CD14-positive monocyte (primary cell): ENCODE results near the gene UBAP1L. TPM values are rescaled to one million over a fixed set of nuclear protein-coding genes. Genes with fewer than 3 reads are reported as not detected.
"Not testable (repeated sequence)": the region's sequence is repeated elsewhere in the genome, so short reads cannot be mapped to it uniquely, and the experiment has no call there.

Experiments
- DNase-seq, 3 donors: peaks; one replicate each; pipeline ENCODE4 v3.0.0-alpha.2; 2011 to 2022
- H2AFZ ChIP-seq: 2 replicates; pipeline ENCODE4 v1.6.0; 2012; ENCODE audit warnings: mild to moderate bottlenecking, low read depth, low read length, inconsistent platforms; ENCODE audit not compliant: insufficient read depth, poor library complexity, severe bottlenecking
- H3K27ac ChIP-seq, 2 donors: 1 replicate in 1 of 2; 2 replicates in 1 of 2; pipeline ENCODE4 v1.5.1; 2012 to 2013; ENCODE audit warnings: low read length in 2 of 2, control low read depth in 1 of 2, inconsistent platforms in 1 of 2, low read depth in 1 of 2, mild to moderate bottlenecking in 1 of 2
- H3K27me3 ChIP-seq, 2 donors: one replicate each; pipeline versions ENCODE4 v1.6.0 to v1.6.1; 2011 to 2013; ENCODE audit warnings: low read length in 2 of 2; ENCODE audit not compliant: control insufficient read depth in 2 of 2, insufficient read depth in 2 of 2
- H3K36me3 ChIP-seq, 2 donors: replicated peaks in 1 of 2; 1 replicate in 1 of 2; 2 replicates in 1 of 2; pipeline versions ENCODE4 v1.5.1 to v1.6.1; 2012 to 2013; ENCODE audit warnings: low read length in 2 of 2, control low read depth in 1 of 2, inconsistent platforms in 1 of 2, mild to moderate bottlenecking in 1 of 2; ENCODE audit not compliant: insufficient read depth in 2 of 2, control insufficient read depth in 1 of 2
- H3K4me1 ChIP-seq, 2 donors: 1 replicate in 1 of 2; 2 replicates in 1 of 2; pipeline versions ENCODE4 v1.5.1 to v1.6.1; 2012 to 2013; ENCODE audit warnings: low read length in 2 of 2, control low read depth in 1 of 2, inconsistent platforms in 1 of 2, mild to moderate bottlenecking in 1 of 2, moderate library complexity in 1 of 2; ENCODE audit not compliant: insufficient read depth in 2 of 2, control insufficient read depth in 1 of 2
- H3K4me2 ChIP-seq: replicated peaks from 2 replicates; pipeline ENCODE3; 2012; ENCODE audit warnings: low read length, moderate library complexity, mild to moderate bottlenecking; ENCODE audit not compliant: poor library complexity, severe bottlenecking; ENCODE audit errors: extremely low read depth
- H3K4me3 ChIP-seq, 3 experiments: fragments of 200-600 bp in 1 of 3; sonication (generic) in 1 of 3; replicated peaks in 1 of 3; 1 replicate in 2 of 3; 2 replicates in 1 of 3; pipeline ENCODE4 v1.5.1; 2011 to 2013; ENCODE audit warnings: low read length in 3 of 3, mild to moderate bottlenecking in 3 of 3, control low read depth in 2 of 3, low read depth in 2 of 3, inconsistent platforms in 1 of 3, moderate library complexity in 1 of 3
- H3K79me2 ChIP-seq: 2 replicates; pipeline ENCODE4 v1.6.0; 2012; ENCODE audit warnings: mild to moderate bottlenecking, control low read depth, inconsistent platforms, low read length, moderate library complexity; ENCODE audit not compliant: insufficient read depth
- H3K9ac ChIP-seq: 2 replicates; pipeline ENCODE4 v1.6.0; 2017; ENCODE audit warnings: low read length, mild to moderate bottlenecking; ENCODE audit not compliant: insufficient read depth, poor library complexity, severe bottlenecking
- H3K9me3 ChIP-seq, 2 donors: replicated peaks in 1 of 2; 1 replicate in 1 of 2; 2 replicates in 1 of 2; pipeline versions ENCODE4 v1.5.1 to v1.6.1; 2012 to 2013; ENCODE audit warnings: low read length in 2 of 2, control low read depth in 1 of 2; ENCODE audit not compliant: control insufficient read depth in 1 of 2, insufficient read depth in 1 of 2
- H4K20me1 ChIP-seq: 2 replicates; pipeline ENCODE4 v1.6.0; 2012; ENCODE audit warnings: mild to moderate bottlenecking, low read length, control low read depth, moderate library complexity; ENCODE audit not compliant: insufficient read depth
- H3K27ac Mint-ChIP-seq, 7 donors: one replicate each; pipeline ENCODE4 v1.8.0; 2020; ENCODE audit warnings: mild to moderate bottlenecking in 7 of 7, mixed read lengths in 7 of 7, moderate library complexity in 6 of 7, inconsistent platforms in 2 of 7
- H3K27me3 Mint-ChIP-seq, 3 donors: one replicate each; pipeline ENCODE4 v1.8.0; 2021 to 2022; ENCODE audit warnings: low read depth in 3 of 3, mild to moderate bottlenecking in 3 of 3, mixed read lengths in 3 of 3, moderate library complexity in 3 of 3, inconsistent platforms in 1 of 3
- H3K36me3 Mint-ChIP-seq, 2 donors: one replicate each; pipeline ENCODE4 v1.8.0; 2020; ENCODE audit warnings: mixed read lengths in 2 of 2, inconsistent platforms in 1 of 2, mild to moderate bottlenecking in 1 of 2
- H3K4me1 Mint-ChIP-seq: one replicate; pipeline ENCODE4 v1.8.0; 2020; ENCODE audit warnings: mild to moderate bottlenecking, mixed read lengths
- H3K4me3 Mint-ChIP-seq, 2 donors: one replicate each; pipeline ENCODE4 v1.8.0; 2020; ENCODE audit warnings: mild to moderate bottlenecking in 2 of 2, mixed read lengths in 2 of 2, moderate library complexity in 1 of 2
- H3K9me3 Mint-ChIP-seq, 7 donors: one replicate each; pipeline ENCODE4 v1.8.0; 2020 to 2022; ENCODE audit warnings: mixed read lengths in 7 of 7, mild to moderate bottlenecking in 6 of 7, moderate library complexity in 6 of 7, inconsistent platforms in 2 of 7
- WGBS: methylation state at CpG from one replicate; pipeline ENCODE4 v1.1.5; 2013; ENCODE audit warnings: missing lambda C conversion rate; ENCODE audit not compliant: insufficient coverage; 5-methylcytosine and 5-hydroxymethylcytosine counted together
- intact Hi-C, 2 donors: fragments of 100-400 bp; cut with micrococcal nuclease; formaldehyde crosslinking; loops; one replicate each; pipeline versions ENCODE4 v1.15.0 to v1.15.1; 2023
- polyA plus RNA-seq, 3 donors: library from polyadenylated mRNA; depleted of rRNA in 1 of 3; unstranded in 2 of 3; stranded (reverse) in 1 of 3; fragments of 300-500 nt in 2 of 3; fragments of >200 nt in 1 of 3; fragmentation: Illumina TruSeq in 2 of 3; gene quantifications; 1 replicate in 2 of 3; 2 replicates in 1 of 3; pipeline ENCODE4 v1.2.3, GENCODE V29; 2012 to 2021
- TF ChIP-seq, protein P1 (sequence below): fragments of 200-600 bp; IDR thresholded peaks from one replicate; pipeline ENCODE4 v1.8.0; 2022; ENCODE audit warnings: antibody characterized with exemption, mild to moderate bottlenecking

Gene UBAP1L
- polyA plus RNA-seq, 3 donors = 4.8 TPM; not detected in 2

DNA sequence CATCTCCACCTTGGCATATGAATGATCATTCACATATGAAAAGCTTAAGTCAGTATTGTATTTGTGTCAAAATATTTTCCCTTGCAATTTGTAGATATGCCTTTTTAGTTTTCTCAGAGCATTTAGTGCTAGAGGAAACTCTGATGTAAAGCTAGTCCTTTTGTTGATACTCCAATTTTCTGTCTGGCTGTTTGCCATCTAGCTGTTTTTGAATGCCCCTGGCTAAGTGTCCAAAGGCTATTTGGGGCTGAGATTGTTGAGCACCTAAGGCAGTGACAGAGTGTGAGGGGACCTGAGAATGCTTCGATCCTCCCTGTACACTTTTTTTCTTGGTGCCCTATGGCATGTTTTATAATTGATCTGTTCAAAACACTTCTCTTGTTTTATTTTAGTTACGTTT, 66.8 kb downstream of the UBAP1L start:
- no peak for DNase-seq
- no peak overlapping the region for H3K27ac ChIP-seq
- no peaks in the 10 kb centered on the region for H4K20me1 ChIP-seq
- no peak overlapping the region for H3K9ac ChIP-seq
- H3K4me1 ChIP-seq = peaks cover 10 to 16% of the 10 kb centered on the region in 2 donors
- H3K4me3 Mint-ChIP-seq = no peak overlapping the region
- no peaks in the 10 kb centered on the region for H3K27me3 ChIP-seq
- no peak overlapping the region for H3K4me3 ChIP-seq
- H3K36me3 Mint-ChIP-seq = no peaks in the 10 kb centered on the region
- H3K4me2 ChIP-seq = no peak overlapping the region
- H3K79me2 ChIP-seq = no peaks in the 10 kb centered on the region
- H3K4me1 Mint-ChIP-seq = peaks cover 16% of the 10 kb centered on the region
- TF ChIP-seq, protein P1, sequence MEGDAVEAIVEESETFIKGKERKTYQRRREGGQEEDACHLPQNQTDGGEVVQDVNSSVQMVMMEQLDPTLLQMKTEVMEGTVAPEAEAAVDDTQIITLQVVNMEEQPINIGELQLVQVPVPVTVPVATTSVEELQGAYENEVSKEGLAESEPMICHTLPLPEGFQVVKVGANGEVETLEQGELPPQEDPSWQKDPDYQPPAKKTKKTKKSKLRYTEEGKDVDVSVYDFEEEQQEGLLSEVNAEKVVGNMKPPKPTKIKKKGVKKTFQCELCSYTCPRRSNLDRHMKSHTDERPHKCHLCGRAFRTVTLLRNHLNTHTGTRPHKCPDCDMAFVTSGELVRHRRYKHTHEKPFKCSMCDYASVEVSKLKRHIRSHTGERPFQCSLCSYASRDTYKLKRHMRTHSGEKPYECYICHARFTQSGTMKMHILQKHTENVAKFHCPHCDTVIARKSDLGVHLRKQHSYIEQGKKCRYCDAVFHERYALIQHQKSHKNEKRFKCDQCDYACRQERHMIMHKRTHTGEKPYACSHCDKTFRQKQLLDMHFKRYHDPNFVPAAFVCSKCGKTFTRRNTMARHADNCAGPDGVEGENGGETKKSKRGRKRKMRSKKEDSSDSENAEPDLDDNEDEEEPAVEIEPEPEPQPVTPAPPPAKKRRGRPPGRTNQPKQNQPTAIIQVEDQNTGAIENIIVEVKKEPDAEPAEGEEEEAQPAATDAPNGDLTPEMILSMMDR = no peak
- H3K27ac Mint-ChIP-seq = no peak overlapping the region
- no peaks in the 10 kb centered on the region for H3K36me3 ChIP-seq
- intact Hi-C loops = no loop called here
- no CpG with 5 or more reads among the region's 2 CpGs for WGBS
- peaks cover 6 to 18% (median 8%) of the 10 kb centered on the region in 3 donors for H3K27me3 Mint-ChIP-seq
- H2AFZ ChIP-seq = no peak overlapping the region
- H3K9me3 ChIP-seq = no peaks in the 10 kb centered on the region
- peaks cover 0 to 3% (median 0%) of the 10 kb centered on the region in 7 donors for H3K9me3 Mint-ChIP-seq

DNA sequence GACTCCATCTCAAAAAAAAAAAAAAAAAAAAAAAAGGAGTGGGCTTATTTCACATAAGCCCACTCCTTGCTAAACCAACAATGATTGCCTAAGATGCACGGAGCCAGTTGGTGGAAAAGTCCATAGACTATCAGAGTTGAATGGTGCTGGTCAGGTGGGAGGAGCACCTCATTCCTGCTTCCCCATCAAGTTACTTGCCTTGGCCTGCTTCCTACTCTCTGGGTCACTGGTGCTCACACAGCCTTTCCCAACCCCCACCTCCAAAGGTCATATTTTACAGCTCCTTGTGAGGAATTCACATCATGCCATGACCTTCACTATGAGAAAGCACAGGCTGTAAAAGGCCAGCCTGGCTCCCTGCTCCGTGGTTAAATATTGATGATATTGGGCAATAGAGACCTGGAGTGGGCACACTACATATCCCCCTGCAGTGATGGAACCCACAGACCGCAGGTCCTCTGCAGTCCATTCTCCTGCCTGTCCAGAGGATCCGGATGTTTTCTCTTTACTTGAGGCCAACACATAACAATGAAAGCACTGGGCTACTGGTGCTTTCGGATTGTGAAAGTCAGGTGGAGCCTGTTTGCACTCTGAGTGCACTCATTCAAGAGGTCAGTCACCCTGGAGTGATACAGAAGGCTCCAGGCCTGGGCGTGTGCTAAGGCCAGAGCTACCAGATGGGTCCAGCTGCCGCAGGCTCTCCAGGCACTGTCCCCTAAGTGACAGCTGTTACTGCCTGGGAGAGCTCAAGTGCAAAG, 70.1 kb downstream of the UBAP1L start, which contains the start of gene SLC51B:
Gene SLC51B (plus strand): TSS at position 664 of the 758 bp plus-strand sequence. CDS start 4,618 bp downstream, outside the sequence.
- Histone ChIP-seq H3K9me3 (no peaks in the 10 kb centered on the region), H3K9ac (no peak within 1 kb of the TSS), H2AFZ (no peak within 1 kb of the TSS), H4K20me1 (no peaks in the 10 kb centered on the region), H3K27me3 (no peaks in the 10 kb centered on the region), H3K79me2 (no peaks in the 10 kb centered on the region), H3K27ac (no peak within 1 kb of the TSS), H3K4me3 (no peak within 1 kb of the TSS), H3K4me2 (no peak within 1 kb of the TSS), H3K4me1 (peaks cover 9 to 11% of the 10 kb centered on the region in 2 donors), H3K36me3 (no peaks in the 10 kb centered on the region)
- H3K9me3 Mint-ChIP-seq = peaks cover 0 to 1% (median 0%) of the 10 kb centered on the region in 7 donors
- no peak within 1 kb of the TSS for H3K27ac Mint-ChIP-seq
- no peaks in the 10 kb centered on the region for H3K36me3 Mint-ChIP-seq
- no peak within 1 kb of the TSS for H3K4me3 Mint-ChIP-seq
- TF ChIP-seq, protein P1 = no peak
- DNase-seq = no peak
- H3K27me3 Mint-ChIP-seq = peaks cover 2 to 10% (median 5%) of the 10 kb centered on the region in 3 donors
- intact Hi-C loops = no loop called here
- 98% methylated on average over 5 of the region's 7 CpGs for WGBS
- peaks cover 10% of the 10 kb centered on the region for H3K4me1 Mint-ChIP-seq

DNA sequence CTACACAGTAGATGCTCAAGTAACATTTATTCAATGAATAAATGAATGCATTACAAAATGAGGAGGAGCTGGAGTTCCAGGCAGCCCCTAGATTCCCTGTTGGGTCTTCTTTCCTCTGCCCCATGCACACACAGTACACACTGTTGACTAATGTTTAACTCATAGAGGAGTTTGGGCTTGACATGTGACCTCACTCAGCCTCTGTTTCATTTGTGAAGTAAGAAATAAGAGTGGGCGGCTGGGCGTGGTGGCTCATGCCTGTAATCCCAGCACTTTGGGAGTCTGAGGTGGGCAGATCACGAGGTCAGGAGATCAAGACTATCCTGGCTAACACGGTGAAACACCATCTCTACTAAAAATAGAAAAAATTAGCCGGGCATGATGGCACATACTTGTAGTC, 70.8 kb downstream of the UBAP1L start:
- H3K27me3 Mint-ChIP-seq, intact Hi-C loops, H3K4me1 Mint-ChIP-seq, H4K20me1 ChIP-seq, H3K36me3 Mint-ChIP-seq, H3K27ac ChIP-seq, H3K9me3 ChIP-seq, H3K4me1 ChIP-seq, H3K9me3 Mint-ChIP-seq, DNase-seq, H3K27me3 ChIP-seq, H3K27ac Mint-ChIP-seq, H3K36me3 ChIP-seq, H3K79me2 ChIP-seq, H3K9ac ChIP-seq, H3K4me3 ChIP-seq, H2AFZ ChIP-seq, H3K4me3 Mint-ChIP-seq, H3K4me2 ChIP-seq: not testable (repeated sequence)
- WGBS = 100% methylated on average over 1 of the region's 5 CpGs
